NCI-H1436 (cell line): Measurements from ENCODE around the gene C6orf136.

Experiments used
- DNase-seq: peaks from one replicate; lab custom pipeline; 2025; lab: John Stamatoyannopoulos, UW

C6orf136 gene

GRCh38 chr6:30615958-30616810, 30.7 kb upstream of the C6orf136 start:
- peak; percentile 48 for DNase-seq

GRCh38 chr6:30616811-30617564, 29.9 kb upstream of the C6orf136 start, which contains the start of gene PPP1R10:
Gene PPP1R10 (minus strand): TSS chr6:30617243. CDS start chr6:30609944, 7,299 bp downstream.
- DNase-seq = peak; percentile 100

- peak; percentile 95 for DNase-seq
These were observed 29.2 kb upstream of the C6orf136 start, which contains the start of gene MRPS18B for GRCh38 chr6:30617565-30618269. Gene MRPS18B (plus strand): TSS chr6:30617840. CDS start chr6:30617866, 26 bp downstream.

DNA sequence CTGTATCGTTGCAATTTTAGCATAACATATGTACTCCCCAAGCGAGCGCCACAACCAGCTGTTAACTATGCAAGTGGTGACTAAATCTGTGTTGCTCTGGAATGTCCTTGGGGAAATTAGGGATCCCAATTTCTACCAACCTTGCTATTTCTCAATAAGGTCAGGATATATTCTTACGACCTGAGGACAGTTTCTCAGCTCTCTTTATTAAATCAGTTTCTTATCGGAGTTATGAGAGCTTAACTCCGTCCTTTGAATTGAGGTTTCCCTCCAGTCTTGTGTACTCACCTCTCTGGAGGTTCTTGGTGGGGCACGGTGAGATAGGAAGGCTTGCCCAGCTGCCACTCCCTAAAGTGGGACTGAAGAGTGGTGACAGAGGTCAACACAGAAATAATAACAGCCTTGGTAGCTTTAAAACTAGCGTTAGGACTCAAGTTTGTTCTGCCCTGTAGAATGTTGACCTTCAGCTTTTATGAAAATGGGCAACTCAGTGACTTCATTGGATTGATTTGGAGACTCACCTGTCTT, 28.6 kb upstream of the C6orf136 start:
- DNase-seq = no peak

GRCh38 chr6:30619561-30619960, 27.4 kb upstream of the C6orf136 start:
- no peak for DNase-seq

DNA sequence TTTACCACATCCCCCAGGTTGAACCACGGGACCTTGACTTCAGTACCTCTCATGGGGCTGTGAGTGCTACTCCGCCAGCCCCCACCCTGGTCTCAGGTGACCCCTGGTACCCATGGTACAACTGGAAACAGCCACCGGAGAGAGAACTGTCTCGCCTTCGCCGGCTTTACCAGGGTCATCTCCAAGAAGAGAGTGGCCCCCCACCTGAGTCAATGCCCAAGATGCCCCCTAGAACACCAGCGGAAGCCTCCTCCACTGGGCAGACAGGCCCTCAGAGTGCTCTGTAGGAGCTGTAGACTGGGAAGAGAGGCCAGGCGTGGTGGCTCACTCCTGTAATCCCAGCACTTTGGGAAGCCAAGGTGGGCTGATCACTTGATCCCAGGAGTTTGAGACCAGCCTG, 21.4 kb upstream of the C6orf136 start:
- no peak for DNase-seq

GRCh38 chr6:30626484-30627366, 20.2 kb upstream of the C6orf136 start, which contains the start of gene ATAT1:
Gene ATAT1 (plus strand): TSS chr6:30626874.
- peak; percentile 78 for DNase-seq

DNA sequence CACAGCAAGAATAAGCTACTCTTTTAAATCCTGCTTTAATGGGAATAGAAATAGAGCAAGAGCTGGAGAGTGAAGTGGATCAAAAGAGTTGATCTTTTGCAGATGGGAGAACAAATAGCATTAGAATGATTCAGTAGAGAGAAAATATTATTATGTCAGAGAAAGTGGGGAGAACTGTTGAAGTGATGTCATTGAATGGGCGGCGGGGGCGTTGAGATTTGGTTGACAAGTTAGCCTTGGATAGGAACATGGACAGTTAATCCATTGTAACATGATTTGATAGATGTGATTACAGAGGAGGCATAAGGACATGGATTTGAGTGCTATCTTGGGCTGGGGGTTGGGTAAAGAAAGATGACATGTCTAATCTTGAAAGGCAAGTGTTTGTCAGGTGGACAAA, 11.1 kb upstream of the C6orf136 start:
- DNase-seq = no peak

GRCh38 chr6:30640481-30640880, 6.5 kb upstream of the C6orf136 start:
- no peak for DNase-seq

GRCh38 chr6:30641048-30641447, 5.9 kb upstream of the C6orf136 start:
- no peak for DNase-seq

- no peak for DNase-seq
These were observed 3.3 kb upstream of the C6orf136 start for GRCh38 chr6:30643656-30644055.

DNA sequence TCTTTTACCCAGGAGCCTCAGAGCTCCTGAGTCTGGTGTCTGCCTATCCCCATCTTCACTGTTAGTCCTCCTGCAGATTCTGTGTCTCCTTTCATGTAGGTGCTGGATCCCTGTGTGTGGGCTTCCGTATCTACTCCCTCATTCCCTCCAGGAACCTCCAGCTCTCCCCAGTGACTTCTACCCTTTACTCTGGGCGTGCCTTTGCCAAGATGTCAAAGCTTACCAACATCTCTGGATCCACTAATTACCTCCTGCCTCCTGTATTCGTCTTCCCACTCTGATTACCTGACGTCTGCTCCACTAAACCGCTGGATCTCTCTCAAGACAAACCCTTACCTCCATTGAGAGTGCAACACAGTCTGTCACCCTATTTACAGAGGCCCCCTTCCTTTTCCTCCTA, 2.2 kb upstream of the C6orf136 start:
- DNase-seq = no peak

GRCh38 chr6:30645989-30646388, 944 bp upstream of the C6orf136 start:
- DNase-seq = no peak

DNA sequence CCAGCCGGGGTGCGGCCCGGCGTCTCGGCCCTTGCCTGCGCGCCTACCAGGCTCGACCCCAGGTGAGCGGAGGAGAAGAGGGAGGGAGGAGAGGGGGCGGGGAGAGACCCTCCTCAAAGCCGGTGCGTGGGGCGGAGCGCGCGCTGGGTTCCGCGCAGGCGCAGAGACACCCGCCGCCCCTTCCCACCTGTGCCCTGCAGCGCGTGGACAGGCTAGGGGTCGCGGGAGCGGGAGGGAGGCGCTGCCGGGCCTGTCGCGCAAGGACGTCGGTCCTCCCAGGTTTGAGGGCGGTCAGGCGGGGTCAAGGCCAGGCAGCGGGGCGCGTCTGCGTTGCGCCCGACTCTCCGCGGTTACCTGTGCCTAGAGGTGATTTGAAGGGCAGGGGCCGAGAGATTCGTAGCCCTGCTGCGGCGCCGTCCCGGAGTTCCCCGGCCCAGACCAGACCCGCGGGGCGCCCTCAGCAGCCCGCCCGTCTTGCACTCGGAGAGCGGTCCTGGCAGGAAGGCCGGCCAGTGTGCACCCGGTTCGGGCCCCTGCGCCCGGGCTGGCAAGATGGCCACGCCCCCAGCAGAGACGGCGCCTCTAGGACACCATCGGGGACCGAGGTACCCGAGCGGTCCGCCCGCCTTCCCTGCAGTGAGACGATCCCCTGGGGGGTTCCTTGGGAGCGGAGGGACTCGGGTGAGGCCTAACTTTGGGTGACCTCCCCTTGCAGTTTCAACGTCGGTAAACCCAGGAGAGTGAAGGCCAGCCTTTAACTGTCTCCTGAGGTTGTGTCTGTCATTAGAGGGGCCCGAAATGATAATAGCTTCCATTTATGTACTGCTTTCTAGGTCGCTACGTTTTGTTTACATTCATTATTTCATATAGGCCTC, 546 bp downstream of the C6orf136 start:
- peak; percentile 85 for DNase-seq

- DNase-seq = no peak
These were observed 4.2 kb downstream of the C6orf136 start for GRCh38 chr6:30651143-30651542.

GRCh38 chr6:30654798-30655742, 8.1 kb downstream of the C6orf136 start:
- no peak for DNase-seq

GRCh38 chr6:30655743-30656094, 8.8 kb downstream of the C6orf136 start:
- no peak for DNase-seq

DNA sequence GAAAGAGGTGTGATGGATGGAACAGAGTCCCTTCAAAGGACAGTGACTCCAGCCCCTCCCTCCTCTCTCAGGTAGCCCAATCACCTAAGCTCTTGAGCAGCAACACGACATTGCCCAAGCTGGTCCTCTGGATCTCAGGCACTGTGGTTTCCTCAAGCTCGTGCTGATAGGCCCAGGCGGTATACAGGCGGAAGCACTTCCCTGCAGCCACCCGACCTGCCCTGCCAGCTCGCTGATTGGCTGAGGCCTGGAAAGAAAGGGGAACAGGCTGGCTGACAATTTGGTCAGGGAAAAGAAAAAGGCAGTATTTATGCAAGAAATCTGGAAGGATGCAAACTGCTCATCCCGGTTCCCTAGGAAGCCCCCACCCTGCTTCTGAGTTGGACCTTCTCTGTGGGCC, 9.6 kb downstream of the C6orf136 start:
- no peak for DNase-seq

- DNase-seq = no peak
These were observed 10.5 kb downstream of the C6orf136 start for GRCh38 chr6:30657454-30657853.
